GM13977 (cell line): Measurements from ENCODE around the gene INSR.

Source experiments
- DNase-seq: peaks from one replicate; pipeline ENCODE4 v3.0.0; 2012; ENCODE audit warnings: low spot score
- CTCF ChIP-seq: IDR thresholded peaks from 2 replicates; pipeline ENCODE4 v1.5.1; 2012; ENCODE audit warnings: mild to moderate bottlenecking, control low read depth; ENCODE audit not compliant: insufficient read depth; ENCODE audit errors: extremely low read depth, missing control alignments
- in situ Hi-C: fragments of 300-500 bp; cut with MboI; formaldehyde crosslinking; loops from one replicate; pipeline ENCODE4 v1.12.0; 2022; ENCODE audit warnings: low sequenced_read_pairs, low pct_unique_long_range_greater_than_20kb, mixed read lengths, inconsistent platforms; ENCODE audit not compliant: unreplicated experiment

Gene INSR

DNA sequence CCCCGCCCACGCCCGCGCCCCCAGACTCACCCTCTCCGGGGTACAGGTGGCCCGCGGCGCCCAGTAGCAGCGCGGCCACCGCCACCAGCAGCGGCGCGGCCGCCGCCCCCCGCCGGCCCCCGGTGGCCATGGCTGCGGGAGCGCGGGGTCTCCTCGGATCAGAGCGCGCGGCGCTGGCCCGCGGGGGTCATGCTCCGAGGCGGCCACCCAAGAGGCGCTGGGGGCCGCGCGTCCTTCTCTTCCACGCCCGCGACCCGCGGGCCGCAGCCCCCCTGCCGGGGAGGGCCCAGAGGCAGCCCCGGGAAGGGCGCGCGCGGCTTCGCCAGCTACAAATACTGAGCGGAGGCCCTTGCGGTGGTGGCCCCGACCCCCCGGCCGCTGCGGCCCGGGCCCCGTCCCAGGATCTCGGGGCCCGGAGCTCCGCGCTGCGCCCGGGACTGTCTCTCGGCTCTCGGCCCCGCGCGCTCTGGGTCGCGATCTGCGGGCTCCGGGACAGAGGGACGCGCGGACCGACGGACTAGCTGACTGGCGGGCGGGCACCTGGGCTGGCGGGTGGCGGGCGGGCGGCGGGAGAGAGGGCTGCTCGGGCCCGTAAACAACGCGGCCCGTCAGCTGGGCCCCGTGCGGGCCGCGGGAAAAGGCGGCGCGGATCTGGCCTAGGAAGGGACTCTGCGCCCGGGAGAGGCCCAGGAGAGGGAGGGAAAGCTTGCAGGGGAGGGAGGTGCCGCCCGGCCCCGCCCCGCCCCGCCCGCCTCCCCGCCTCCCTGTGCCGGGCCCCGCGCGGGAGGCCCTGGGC lies at the start of gene INSR:
Gene INSR (minus strand): TSS at position 653 of the 796 bp plus-strand sequence. CDS start 523 bp downstream, at position 130.
- in situ Hi-C loops, result no loop called here
- TF ChIP-seq CTCF, result no peak
- peak; percentile 98 for DNase-seq

- no peak for DNase-seq
- TF ChIP-seq CTCF, result no peak
- in situ Hi-C loops, result loop anchor here (10.0 kb wide), 1 partner anchor 237 kb away; no protein-coding TSS in a partner anchor
Observed at GRCh38 chr19:7342143-7342542, 47.9 kb upstream of the INSR start.

GRCh38 chr19:7340959-7341837 lies 47.0 kb upstream of the INSR start:
- DNase-seq, result no peak
- in situ Hi-C loops, result loop anchor here (10.0 kb wide), 1 partner anchor 236 kb away; no protein-coding TSS in a partner anchor

DNA sequence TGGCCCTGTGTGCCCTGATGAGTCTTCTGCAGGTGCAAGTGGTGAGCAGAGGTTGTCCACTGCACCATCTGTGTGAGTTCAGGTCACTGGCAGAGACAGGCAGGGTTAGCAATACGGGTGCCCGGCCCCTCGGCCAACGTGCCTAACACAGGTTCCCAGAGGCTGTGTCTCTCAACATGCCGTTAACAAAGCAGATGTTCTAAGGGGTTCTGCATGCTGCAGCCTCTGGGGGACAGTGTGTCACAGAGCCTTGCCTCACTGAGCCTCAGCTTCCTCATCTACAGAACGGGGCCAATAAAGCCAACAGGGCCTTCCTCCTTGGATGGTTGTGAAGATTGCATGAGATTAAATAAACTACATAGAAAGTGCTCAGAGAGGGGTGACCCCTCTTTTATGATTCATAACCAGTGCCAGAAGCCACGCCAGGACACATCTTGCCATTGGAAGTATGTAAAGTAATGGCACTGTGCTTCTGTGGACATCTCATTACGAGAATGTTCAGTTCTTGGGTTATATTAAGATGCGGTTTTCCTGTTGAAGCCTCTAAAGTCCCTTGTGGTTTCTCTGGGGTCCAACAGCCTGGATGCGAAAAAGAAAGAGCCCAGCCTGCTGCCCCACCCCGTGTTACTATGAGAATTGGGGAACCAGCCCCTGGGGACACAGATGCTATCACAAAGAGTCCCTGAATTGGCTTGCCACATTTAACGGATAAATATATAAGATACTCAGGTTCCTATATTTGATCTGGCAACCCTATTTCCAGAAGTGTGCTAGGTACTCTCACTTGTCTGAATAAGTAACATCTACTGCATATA lies 43.4 kb upstream of the INSR start:
- no peak for TF ChIP-seq CTCF
- DNase-seq, result peak; percentile 62
- in situ Hi-C loops, result no loop called here

More at GRCh38 chr19:7340959-7341837, 47.0 kb upstream of the INSR start:
- TF ChIP-seq CTCF, result peak; percentile 93

GRCh38 chr19:7336321-7336973 lies 42.2 kb upstream of the INSR start:
- DNase-seq, result no peak
- TF ChIP-seq CTCF, result no peak
- in situ Hi-C loops, result no loop called here
